H9 (cell line): ENCODE results near the gene EXOSC1. TPM values are rescaled to one million over a fixed set of nuclear protein-coding genes. Genes with fewer than 3 reads are reported as not detected.

ENCODE experiments used
- DNase-seq: peaks from one replicate; pipeline ENCODE4 v3.0.0-alpha.2; 2017
- H2AFZ ChIP-seq: one replicate; pipeline ENCODE4 v1.6.1; 2013; ENCODE audit warnings: mild to moderate bottlenecking, low read length, control low read depth, moderate library complexity
- H2AK5ac ChIP-seq: 2 replicates; pipeline ENCODE4 v1.6.1; 2013; ENCODE audit warnings: low read length, control low read depth, mixed read lengths; ENCODE audit not compliant: insufficient read length
- H2BK120ac ChIP-seq: one replicate; pipeline ENCODE4 v1.6.1; 2013; ENCODE audit warnings: low read depth, mild to moderate bottlenecking, low read length, control low read depth, inconsistent platforms; ENCODE audit not compliant: poor library complexity, severe bottlenecking
- H2BK12ac ChIP-seq: 2 replicates; pipeline ENCODE4 v1.6.1; 2013; ENCODE audit warnings: low read length, control low read depth, mixed read lengths, low read depth; ENCODE audit not compliant: insufficient read length
- H2BK15ac ChIP-seq: 2 replicates; pipeline ENCODE4 v1.6.1; 2013; ENCODE audit warnings: low read depth, low read length, control low read depth
- H2BK20ac ChIP-seq: one replicate; pipeline ENCODE4 v1.6.1; 2013; ENCODE audit warnings: low read depth, mild to moderate bottlenecking, low read length, control low read depth, inconsistent platforms; ENCODE audit not compliant: poor library complexity, severe bottlenecking
- H2BK5ac ChIP-seq: 2 replicates; pipeline ENCODE4 v1.6.1; 2013; ENCODE audit warnings: low read length, control low read depth, mixed read lengths; ENCODE audit not compliant: insufficient read length
- H3K14ac ChIP-seq: 2 replicates; pipeline ENCODE4 v1.6.1; 2013; ENCODE audit warnings: low read length, control low read depth; ENCODE audit not compliant: insufficient read depth
- H3K18ac ChIP-seq: 2 replicates; pipeline ENCODE4 v1.6.1; 2013; ENCODE audit warnings: low read depth, mild to moderate bottlenecking, mixed read lengths, low read length, control low read depth; ENCODE audit not compliant: insufficient read length
- H3K23ac ChIP-seq: 2 replicates; pipeline ENCODE4 v1.6.1; 2013; ENCODE audit warnings: low read length, control low read depth, mixed read lengths, low read depth; ENCODE audit not compliant: insufficient read length
- H3K23me2 ChIP-seq: 2 replicates; pipeline ENCODE4 v1.6.1; 2013; ENCODE audit warnings: low read depth, mild to moderate bottlenecking, mixed read lengths, low read length, control low read depth; ENCODE audit not compliant: insufficient read length, poor library complexity, severe bottlenecking
- H3K27ac ChIP-seq: 2 replicates; pipeline ENCODE4 v1.5.1; 2013; ENCODE audit warnings: low read length, control low read depth, mixed read lengths, low read depth; ENCODE audit not compliant: insufficient read length
- H3K27me3 ChIP-seq: 2 replicates; pipeline ENCODE4 v1.6.1; 2013; ENCODE audit warnings: low read length, control low read depth, inconsistent platforms; ENCODE audit not compliant: insufficient read depth
- H3K4ac ChIP-seq: 2 replicates; pipeline ENCODE4 v1.6.1; 2013; ENCODE audit warnings: low read depth, mild to moderate bottlenecking, control low read depth, inconsistent platforms, low read length, moderate library complexity
- H3K4me1 ChIP-seq: 2 replicates; pipeline ENCODE4 v1.6.1; 2013; ENCODE audit warnings: low read length, control low read depth, inconsistent platforms; ENCODE audit not compliant: insufficient read depth
- H3K4me2 ChIP-seq: 2 replicates; pipeline ENCODE4 v1.6.1; 2013; ENCODE audit warnings: low read length, control low read depth, mixed read lengths; ENCODE audit not compliant: insufficient read length, insufficient read depth
- H3K56ac ChIP-seq: 2 replicates; pipeline ENCODE4 v1.6.1; 2013; ENCODE audit warnings: low read depth, mild to moderate bottlenecking, mixed read lengths, low read length, control low read depth; ENCODE audit not compliant: insufficient read length
- H3K79me1 ChIP-seq: 2 replicates; pipeline ENCODE4 v1.6.1; 2013; ENCODE audit warnings: low read depth, mild to moderate bottlenecking, moderate library complexity, low read length, control low read depth, inconsistent platforms; ENCODE audit not compliant: insufficient read depth, poor library complexity, severe bottlenecking
- H3K79me2 ChIP-seq: 2 replicates; pipeline ENCODE4 v1.6.1; 2013; ENCODE audit warnings: low read length, control low read depth, inconsistent platforms; ENCODE audit not compliant: insufficient read depth
- H3K9ac ChIP-seq: 2 replicates; pipeline ENCODE4 v1.6.1; 2013; ENCODE audit warnings: low read length, control low read depth, mixed read lengths; ENCODE audit not compliant: insufficient read length; ENCODE audit errors: extremely low read depth
- H3K9me3 ChIP-seq: one replicate; pipeline ENCODE4 v1.6.1; 2013; ENCODE audit warnings: low read depth, low read length, inconsistent platforms; ENCODE audit not compliant: control insufficient read depth
- H3T11ph ChIP-seq: one replicate; pipeline ENCODE4 v1.6.1; 2013; ENCODE audit warnings: mild to moderate bottlenecking, low read length, control low read depth, inconsistent platforms
- H4K20me1 ChIP-seq: one replicate; pipeline ENCODE4 v1.6.1; 2013; ENCODE audit not compliant: control insufficient read depth, insufficient read length, insufficient read depth
- H4K5ac ChIP-seq: 2 replicates; pipeline ENCODE4 v1.6.1; 2013; ENCODE audit warnings: low read depth, mild to moderate bottlenecking, mixed read lengths, low read length, control low read depth; ENCODE audit not compliant: insufficient read length
- H4K8ac ChIP-seq: replicated peaks from 2 replicates; pipeline ENCODE4 v1.6.1; 2013; ENCODE audit warnings: low read length, control low read depth, mixed read lengths, low read depth; ENCODE audit not compliant: insufficient read length
- H4K91ac ChIP-seq: 2 replicates; pipeline ENCODE4 v1.6.1; 2013; ENCODE audit warnings: low read depth, mild to moderate bottlenecking, moderate library complexity, mixed read lengths, low read length, control low read depth; ENCODE audit not compliant: insufficient read length
- H3K27ac Mint-ChIP-seq, 3 experiments: 2 replicates in 2 of 3; 3 replicates in 1 of 3; pipeline ENCODE4 v1.8.0; 2020 to 2021; ENCODE audit warnings: mixed read lengths in 3 of 3, mild to moderate bottlenecking in 1 of 3, moderate library complexity in 1 of 3
- H3K27me3 Mint-ChIP-seq: 2 replicates; pipeline ENCODE4 v1.8.0; 2021; ENCODE audit warnings: low read depth, mild to moderate bottlenecking, moderate library complexity, mixed read lengths
- H3K36me3 Mint-ChIP-seq, 3 experiments: 2 replicates in 2 of 3; 3 replicates in 1 of 3; pipeline ENCODE4 v1.8.0; 2020 to 2021; ENCODE audit warnings: low read depth in 3 of 3, mixed read lengths in 3 of 3; ENCODE audit not compliant: insufficient read depth in 1 of 3
- H3K4me1 Mint-ChIP-seq, 2 experiments: 2 replicates each; pipeline ENCODE4 v1.8.0; 2020; ENCODE audit warnings: mixed read lengths in 2 of 2
- H3K4me3 Mint-ChIP-seq, 2 experiments: 2 replicates in 1 of 2; 3 replicates in 1 of 2; pipeline ENCODE4 v1.8.0; 2020 to 2021; ENCODE audit warnings: mild to moderate bottlenecking in 2 of 2, mixed read lengths in 2 of 2, moderate library complexity in 1 of 2
- H3K9me3 Mint-ChIP-seq, 2 experiments: 2 replicates in 1 of 2; 3 replicates in 1 of 2; pipeline ENCODE4 v1.8.0; 2020; ENCODE audit warnings: mild to moderate bottlenecking in 2 of 2, mixed read lengths in 2 of 2, moderate library complexity in 1 of 2
- CTCF ChIP-seq: fragments of 200-600 bp; sonication (generic); conservative IDR thresholded peaks from 3 replicates; pipeline ENCODE4 v1.8.0; 2021; ENCODE audit warnings: antibody characterized with exemption, mild to moderate bottlenecking
- WGBS: extraction: QIAGEN DNeasy Blood & Tissue Kit; methylation state at CpG from one replicate; pipeline ENCODE4 v1.1.7; 2013; ENCODE audit warnings: missing lambda C conversion rate, low lambda C conversion rate, mixed read lengths; ENCODE audit not compliant: insufficient read length; ENCODE audit errors: extremely low coverage; 5-methylcytosine and 5-hydroxymethylcytosine counted together
- long read RNA-seq: library from polyadenylated mRNA; unstranded; transcript quantifications from one replicate; pipeline ENCODE4 v2.0.0, GENCODE V29; 2020
- total RNA-seq: library from RNA; stranded (reverse); gene quantifications from 2 replicates; pipeline ENCODE4 v1.2.1, GENCODE V29; 2021

Gene EXOSC1
- 60.3 and 66.4 TPM in 2 replicates for total RNA-seq
- long read RNA-seq, transcript EXOSC1-204 (8 exons, 923 nt) = major isoform, 62 of 123 reads
- long read RNA-seq, transcript EXOSC1-211 (2 exons, 2,113 nt) = minor isoform, 30 of 123 reads
- long read RNA-seq, partial matches to known transcripts = 5 of 123 reads
- long read RNA-seq, other reads (novel, unspliced or antisense) = 20 of 123 reads

GRCh38 chr10:97445722-97446639 is at the start of gene EXOSC1, which contains the start of gene ZDHHC16:
TSS of gene EXOSC1 (minus strand) at chr10:97446006. CDS start at chr10:97445985, 21 bp downstream.
TSS of gene ZDHHC16 (plus strand) at chr10:97446175. CDS start at chr10:97451676, 5,501 bp downstream.
- no CpG with 5 or more reads among the region's 66 CpGs for WGBS
- peaks cover 12% of the 10 kb centered on the region for H3K23me2 ChIP-seq
- H3T11ph ChIP-seq = no peak within 1 kb of the TSS
- no peaks in the 10 kb centered on the region for H4K20me1 ChIP-seq
- H2BK5ac ChIP-seq = no peak within 1 kb of the TSS
- Mint-ChIP-seq H3K9me3 (no peaks in the 10 kb centered on the region), H3K36me3 (peaks cover 16 to 34% (median 28%) of the 10 kb centered on the region in 3 experiments), H3K4me3 (peak within 1 kb of the TSS; percentile 98 to 99), H3K4me1 (peaks cover 16 to 21% of the 10 kb centered on the region in 2 experiments), H3K27me3 (0 out of 2 replicates have a peak, but pooled peaks cover 2% of the 10 kb centered on the region), H3K27ac (peak within 1 kb of the TSS; percentile 55 to 99 (median 96); a peak in 6 of 7 replicates)
- no peak within 1 kb of the TSS for H3K56ac ChIP-seq
- H3K9me3 ChIP-seq = no peaks in the 10 kb centered on the region
- H3K4me1 ChIP-seq = peaks cover 3% of the 10 kb centered on the region
- no peaks in the 10 kb centered on the region; the same call in 1 of the 2 replicates for H3K27me3 ChIP-seq
- H2BK120ac ChIP-seq = no peak within 1 kb of the TSS
- no peak within 1 kb of the TSS for H4K91ac ChIP-seq
- H2AK5ac ChIP-seq = no peak within 1 kb of the TSS
- no peak within 1 kb of the TSS for H2BK20ac ChIP-seq
- peak within 1 kb of the TSS; percentile 91 for H3K14ac ChIP-seq
- no peak within 1 kb of the TSS for H4K5ac ChIP-seq
- H2AFZ ChIP-seq = no peak within 1 kb of the TSS
- no peak within 1 kb of the TSS for H3K4ac ChIP-seq
- peak within 1 kb of the TSS; percentile 77 for H3K9ac ChIP-seq
- no peak within 1 kb of the TSS for H2BK15ac ChIP-seq
- no peak within 1 kb of the TSS for H4K8ac ChIP-seq
- peak; percentile 97 for DNase-seq
- H3K4me2 ChIP-seq = peak within 1 kb of the TSS; percentile 96
- H2BK12ac ChIP-seq = no peak within 1 kb of the TSS
- H3K27ac ChIP-seq = no peak within 1 kb of the TSS
- peaks cover 3% of the 10 kb centered on the region for H3K79me1 ChIP-seq
- TF ChIP-seq CTCF = peak; percentile 24; the same call in 1 of the 3 replicates
- peaks cover 12% of the 10 kb centered on the region; the same call in 1 of the 2 replicates for H3K79me2 ChIP-seq
- peak within 1 kb of the TSS; percentile 76 for H3K18ac ChIP-seq
- no peak within 1 kb of the TSS for H3K23ac ChIP-seq
